ENCODE data around the gene FGD3.
"Not testable (repeated sequence)": the region's sequence is repeated elsewhere in the genome, so short reads cannot be mapped to it uniquely, and the experiment has no call there.

FGD3 gene

GRCh38 chr9:92978345-92978875, 31.1 kb downstream of the FGD3 start:
- ATAC-seq (no peak), DNase-seq (no peak)

- DNase-seq (no peak), ATAC-seq (no peak)
Measured at GRCh38 chr9:92979283-92980056, 32.1 kb downstream of the FGD3 start.

GRCh38 chr9:92980085-92980745, 32.9 kb downstream of the FGD3 start:
- DNase-seq: no peak

GRCh38 chr9:92982130-92982529, 34.8 kb downstream of the FGD3 start:
- ATAC-seq (peak; percentile 16), DNase-seq (no peak)

More at GRCh38 chr9:92980085-92980745, 32.9 kb downstream of the FGD3 start:
- ATAC-seq: no peak

- no peak for ATAC-seq
- peak; percentile 45 for DNase-seq
Measured at GRCh38 chr9:92983984-92984589, 36.8 kb downstream of the FGD3 start.

- no peak for ATAC-seq
Measured at GRCh38 chr9:92984976-92985375, 37.7 kb downstream of the FGD3 start.

GRCh38 chr9:92986176-92987119, 39.1 kb downstream of the FGD3 start:
- DNase-seq (no peak), ATAC-seq (no peak)

More at GRCh38 chr9:92984976-92985375, 37.7 kb downstream of the FGD3 start:
- DNase-seq: no peak

DNA sequence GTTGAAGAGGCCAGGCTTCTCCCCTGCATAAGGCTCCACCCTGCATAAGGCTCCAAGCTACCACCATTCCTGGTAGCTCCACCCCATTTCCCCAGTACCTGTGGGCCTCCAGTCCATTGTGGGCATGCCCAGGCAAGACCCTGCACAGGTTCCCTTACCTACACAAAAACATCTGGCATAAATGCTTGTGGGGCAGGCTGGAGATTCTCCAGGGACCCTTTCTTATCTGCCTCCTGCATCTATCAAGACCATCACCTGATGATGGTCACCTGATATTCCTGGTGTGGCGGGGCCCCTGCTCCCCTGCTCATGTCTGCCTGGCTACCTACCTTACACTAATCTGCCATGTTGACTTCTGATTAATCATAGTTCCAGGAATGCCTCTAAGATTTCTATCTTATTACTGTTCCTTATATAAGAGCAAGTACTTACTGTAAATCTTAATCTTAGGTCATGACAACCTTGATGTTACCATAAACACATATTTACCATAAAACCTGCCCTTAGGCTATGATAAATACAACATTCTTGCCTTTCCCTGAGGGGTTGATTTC, 41.0 kb downstream of the FGD3 start:
- peak; percentile 30 for ATAC-seq

GRCh38 chr9:92989561-92989960, 42.2 kb downstream of the FGD3 start:
- DNase-seq: no peak
- no peak for ATAC-seq

More for the DNA sequence above, 41.0 kb downstream of the FGD3 start:
- no peak for DNase-seq

DNA sequence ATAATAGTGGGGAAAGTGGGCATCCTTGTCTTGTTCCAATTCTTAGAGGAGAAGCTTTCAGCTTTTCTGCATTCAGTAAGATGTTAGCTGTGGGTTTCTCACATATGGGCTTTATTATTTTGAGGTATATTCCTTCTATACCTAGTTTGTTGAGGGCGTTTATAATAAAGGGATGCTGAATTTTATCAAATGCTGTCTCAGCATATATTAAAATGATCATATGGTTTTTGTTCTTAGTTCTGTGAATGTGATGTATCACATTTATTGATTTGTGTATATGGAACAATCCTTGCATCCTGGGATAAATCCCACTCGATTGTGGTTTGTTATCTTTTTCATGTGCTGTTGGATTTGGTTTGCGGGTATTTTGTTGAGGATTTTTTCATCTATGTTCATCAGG, 43.1 kb downstream of the FGD3 start:
- DNase-seq (no peak), ATAC-seq (no peak)

DNA sequence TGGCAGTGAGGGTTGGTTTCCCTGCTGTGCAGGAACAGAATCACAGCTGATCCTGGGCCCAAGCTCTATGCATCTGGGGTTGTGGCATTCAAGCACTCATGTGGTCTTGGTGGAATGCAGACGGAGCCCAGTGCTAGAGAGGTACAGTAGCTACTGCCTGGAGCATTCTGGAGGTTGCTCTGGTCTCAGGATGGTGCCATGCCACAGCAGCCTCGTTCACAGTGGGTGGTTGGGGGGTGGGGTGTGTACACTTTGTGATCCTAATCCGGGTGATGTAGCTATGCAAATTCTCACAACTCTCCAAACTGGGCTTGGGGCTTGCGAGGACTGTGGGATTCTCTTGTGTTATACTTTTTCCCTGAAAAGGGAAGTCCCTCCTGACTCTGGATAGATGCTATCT, 45.2 kb downstream of the FGD3 start:
- DNase-seq (no peak), ATAC-seq (no peak)

DNA sequence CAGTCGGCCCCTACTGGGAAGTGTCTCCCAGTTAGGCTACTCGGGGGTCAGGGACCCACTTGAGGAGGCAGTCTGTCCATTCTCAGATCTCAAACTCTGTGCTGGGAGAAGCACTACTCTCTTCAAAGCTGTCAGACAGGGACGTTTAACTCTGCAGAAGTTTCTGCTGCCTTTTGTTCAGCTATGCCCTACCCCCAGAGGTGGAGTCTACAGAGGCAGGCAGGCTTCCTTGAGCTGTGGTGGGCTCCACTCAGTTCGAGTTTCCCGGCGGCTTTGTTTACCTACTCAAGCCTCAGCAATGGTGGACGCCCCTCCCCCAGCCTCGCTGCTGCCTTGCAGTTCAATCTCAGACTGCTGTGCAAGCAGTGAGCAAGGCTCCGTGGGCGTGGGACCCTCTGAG, 51.5 kb downstream of the FGD3 start:
- DNase-seq, ATAC-seq: not testable (repeated sequence)

DNA sequence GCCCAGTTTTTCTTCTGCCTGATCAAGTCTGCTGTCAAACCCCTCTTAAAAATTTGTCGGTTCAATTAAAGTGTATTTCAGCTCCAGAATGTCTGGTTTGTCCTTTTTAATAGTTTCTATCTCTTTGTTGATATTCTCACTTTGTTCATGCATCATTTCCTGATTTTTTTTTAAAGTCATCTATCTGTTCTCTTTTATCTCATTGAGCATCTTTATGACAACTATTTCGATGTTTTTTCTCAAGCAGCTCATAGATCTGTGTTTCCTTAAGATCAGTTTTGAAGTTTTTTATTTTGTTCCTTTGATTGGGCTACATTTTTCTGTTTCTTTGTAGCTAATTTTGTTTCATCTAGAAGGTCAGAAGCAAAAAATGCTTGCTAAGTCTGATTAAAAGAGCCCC, 53.7 kb downstream of the FGD3 start:
- DNase-seq: no peak
- no peak for ATAC-seq

GRCh38 chr9:93002700-93003099, 55.4 kb downstream of the FGD3 start:
- ATAC-seq: no peak
- DNase-seq: no peak

DNA sequence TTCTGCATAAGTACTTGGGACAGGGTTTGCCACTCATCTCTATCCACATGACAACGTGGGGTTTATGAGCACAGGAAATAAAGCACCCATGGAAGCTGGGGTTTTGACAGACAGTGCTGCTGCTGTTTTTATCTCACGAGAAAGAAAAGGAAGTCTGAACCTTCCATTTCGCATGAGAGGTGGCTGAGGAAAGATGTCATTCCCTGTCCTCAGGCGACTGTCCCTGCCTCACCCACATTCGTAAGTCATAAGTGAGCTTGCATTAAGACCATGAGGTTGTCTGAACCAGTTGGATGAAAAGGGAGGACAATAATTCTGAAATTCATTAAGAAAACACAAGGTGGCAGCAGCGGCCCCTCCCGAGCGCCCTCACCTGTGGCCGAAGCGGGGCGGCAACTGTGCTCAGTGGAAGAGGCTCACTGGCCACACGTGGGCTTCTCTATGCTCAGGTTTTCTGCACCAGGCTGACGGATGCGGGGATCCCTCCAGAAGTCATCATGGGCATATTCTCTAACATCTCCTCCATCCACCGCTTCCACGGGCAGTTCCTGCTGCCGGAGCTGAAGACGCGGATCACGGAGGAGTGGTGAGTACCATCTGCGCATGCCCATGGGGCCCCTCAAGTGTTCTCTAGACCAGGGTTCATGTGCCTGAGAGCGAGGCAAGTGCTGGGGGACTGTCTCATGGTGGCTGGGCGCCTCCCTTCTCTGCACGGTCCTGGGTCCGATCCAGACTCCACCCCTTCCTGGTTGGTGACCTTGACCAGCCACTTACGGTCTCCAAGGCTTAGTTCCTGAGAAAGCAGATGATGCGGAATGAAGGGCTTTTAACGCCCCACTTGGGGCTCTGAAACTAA, 56.5 kb downstream of the FGD3 start:
- DNase-seq (peak; percentile 72), ATAC-seq (peak; percentile 89)

DNA sequence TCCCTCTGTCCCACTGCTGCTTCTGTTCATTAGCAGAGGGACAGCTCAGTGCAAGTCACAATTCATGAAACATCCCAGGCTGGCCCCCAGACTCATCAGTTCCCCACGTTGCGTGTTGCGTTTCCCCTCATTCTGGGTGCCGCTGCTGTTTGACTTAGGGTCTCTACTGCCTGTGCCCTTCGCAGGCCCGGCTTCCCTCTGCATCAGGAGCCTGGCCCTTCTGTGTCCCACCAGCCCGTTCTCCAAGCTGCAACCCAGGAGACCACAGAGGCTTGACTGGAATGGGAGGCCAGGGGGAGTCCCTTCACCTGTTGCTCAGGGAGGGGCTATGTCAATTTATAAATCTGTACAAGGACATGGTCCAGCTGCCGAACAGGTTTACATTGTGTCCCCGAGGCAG, 57.2 kb downstream of the FGD3 start:
- no peak for DNase-seq
- no peak for ATAC-seq

GRCh38 chr9:93005876-93006275, 58.6 kb downstream of the FGD3 start:
- no peak for ATAC-seq
- no peak for DNase-seq

DNA sequence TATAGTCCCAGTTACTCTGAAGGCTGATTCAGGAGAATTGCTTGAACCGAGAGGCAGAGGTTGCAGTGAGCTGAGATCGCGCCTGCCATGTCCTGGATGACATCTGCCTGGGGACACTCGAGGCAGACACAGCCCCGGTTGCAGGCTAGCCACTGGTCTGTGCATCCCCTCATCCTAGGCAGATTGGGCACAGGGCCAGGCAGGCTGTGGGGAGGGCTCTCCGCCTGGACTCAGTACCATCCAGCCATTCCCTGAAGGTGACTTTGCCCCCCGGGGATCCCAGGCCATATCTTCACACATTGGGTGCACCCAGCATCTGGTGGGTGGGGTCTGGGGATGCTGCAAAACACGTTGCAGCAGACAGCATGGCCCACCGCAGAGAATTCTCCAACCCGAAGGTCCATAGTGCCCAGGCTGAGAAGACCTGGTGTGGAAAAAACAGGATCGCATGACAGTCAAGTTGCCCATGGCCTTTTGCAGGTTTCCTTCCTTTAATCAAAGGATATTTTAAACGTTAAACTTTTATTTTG, 60.3 kb downstream of the FGD3 start:
- no peak for DNase-seq
- no peak for ATAC-seq

DNA sequence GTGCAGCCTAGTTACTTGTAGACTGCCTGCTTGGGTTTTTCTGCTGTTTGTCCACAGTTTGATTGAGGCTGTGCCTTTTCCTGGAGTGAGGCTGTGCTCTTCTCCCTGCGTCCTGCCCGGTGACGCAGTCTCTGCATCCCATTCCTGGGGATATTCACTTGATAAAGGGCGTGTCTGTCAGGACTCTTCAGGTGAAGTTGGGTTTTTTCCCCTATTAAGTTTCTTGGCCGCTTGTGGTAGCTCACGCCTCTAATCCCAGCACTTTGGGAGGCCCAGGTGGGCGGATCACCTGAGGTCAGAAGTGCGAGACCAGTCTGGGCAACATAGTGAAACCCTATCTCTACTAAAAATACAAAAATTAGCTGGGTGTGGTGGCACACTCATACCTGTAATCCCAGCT, 61.1 kb downstream of the FGD3 start:
- ATAC-seq (no peak), DNase-seq (no peak)

DNA sequence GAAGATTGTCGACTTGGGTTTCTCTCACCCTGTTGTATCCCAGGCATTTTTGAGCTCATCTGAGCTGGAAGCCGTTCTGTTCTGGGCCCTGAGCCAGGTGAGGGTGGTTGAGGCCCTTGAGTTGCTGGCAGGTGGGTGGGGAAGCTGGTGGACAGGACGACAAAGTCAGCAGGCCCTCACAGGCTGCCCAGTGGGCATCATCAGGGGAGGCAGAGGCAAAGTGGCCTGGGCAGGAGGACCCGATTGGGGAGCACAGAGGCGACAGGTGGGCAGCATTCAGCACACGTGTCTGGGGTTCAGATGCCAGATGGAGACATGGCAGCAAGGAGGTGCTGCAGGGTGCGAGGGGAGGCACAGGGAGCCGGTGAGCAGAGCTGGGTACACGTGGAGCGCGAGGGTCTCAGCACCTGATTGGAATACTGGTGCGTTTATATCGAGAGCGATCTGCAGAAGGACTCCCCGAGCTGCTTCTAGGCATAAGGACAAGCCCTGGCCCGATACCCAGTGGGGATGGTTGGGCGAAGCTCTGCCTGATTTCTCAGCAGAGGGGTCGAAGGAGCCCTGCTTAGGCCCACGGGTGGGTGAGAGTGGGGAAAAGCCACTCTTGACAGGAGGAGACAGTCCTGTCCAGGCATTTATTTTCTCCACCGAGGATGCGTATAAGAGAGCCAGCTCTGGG, 62.2 kb downstream of the FGD3 start:
- ATAC-seq (no peak), DNase-seq (no peak)
